Activated naive CD4-positive, alpha-beta T cell treated with anti-CD3 and anti-CD28 coated beads, Interleukin-2, amount 50 U/mL, for 72 hours (primary cell): Measurements from ENCODE around the gene EPG5. TPM values are rescaled to one million over a fixed set of nuclear protein-coding genes. Genes with fewer than 3 reads are reported as not detected.
"Not testable (repeated sequence)": the region's sequence is repeated elsewhere in the genome, so short reads cannot be mapped to it uniquely, and the experiment has no call there.

Source experiments
- ATAC-seq, 2 donors: fragments of 150-1000 bp; cut with Tn5 transposase; 2 replicates each; pipeline ENCODE4 v1.10.0; 2021; ENCODE audit warnings: mild to moderate bottlenecking in 2 of 2, moderate library complexity in 2 of 2
- DNase-seq, 2 donors: peaks; one replicate each; pipeline ENCODE4 v3.0.0; 2021 to 2022; ENCODE audit warnings: low spot score in 2 of 2
- H3K27ac Mint-ChIP-seq, 2 donors: one replicate each; pipeline ENCODE4 v1.8.0; 2022; ENCODE audit warnings: mild to moderate bottlenecking in 2 of 2, mixed read lengths in 2 of 2
- H3K36me3 Mint-ChIP-seq, 2 donors: one replicate each; pipeline ENCODE4 v1.8.0; 2022; ENCODE audit warnings: mixed read lengths in 2 of 2
- H3K9me3 Mint-ChIP-seq, 2 donors: one replicate each; pipeline ENCODE4 v1.8.0; 2022; ENCODE audit warnings: mixed read lengths in 2 of 2
- total RNA-seq, 2 donors: library from RNA; stranded (reverse); gene quantifications; one replicate each; pipeline ENCODE4 v1.2.3, GENCODE V29; 2022

The EPG5 gene
- total RNA-seq, 2 donors from 2014 or later = 20.9 to 34.2 TPM

DNA sequence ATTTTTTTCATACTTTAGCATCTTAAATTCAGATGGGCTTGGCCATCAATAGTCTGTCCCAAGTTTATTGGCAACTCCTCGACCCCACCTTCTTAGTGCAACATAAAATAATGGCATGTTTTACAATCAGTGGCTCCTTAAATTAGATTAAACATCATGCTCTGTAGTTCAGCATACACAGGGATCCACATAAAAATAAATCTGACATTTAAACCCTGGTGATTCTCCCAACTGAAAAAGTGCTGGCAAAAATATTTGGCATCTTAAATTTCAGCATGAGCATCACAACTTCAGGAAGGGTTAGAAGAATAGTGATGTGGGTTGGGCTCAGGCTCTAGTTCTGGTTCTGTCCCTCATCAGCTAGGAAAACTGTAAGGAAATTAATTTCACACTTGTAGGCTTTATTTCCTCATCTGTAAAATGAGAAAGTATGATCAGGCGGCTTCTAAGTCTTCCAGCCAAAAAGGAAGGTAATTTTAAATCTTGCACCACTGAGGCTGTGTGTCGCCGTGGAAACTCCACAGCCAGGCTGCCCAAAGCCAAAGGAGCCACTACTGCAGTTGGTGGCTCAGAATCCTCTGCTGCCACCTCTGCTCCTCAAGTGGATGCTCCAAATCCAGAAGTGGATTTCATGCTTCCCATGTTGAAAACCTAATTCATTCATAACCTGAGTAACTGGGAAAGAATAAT, 17.6 kb upstream of the EPG5 start:
- H3K27ac Mint-ChIP-seq = no peak overlapping the region
- peaks cover 0 to 5% of the 10 kb centered on the region in 2 donors for H3K9me3 Mint-ChIP-seq
- DNase-seq (no peak), ATAC-seq (no peak)
- peaks cover 5 to 6% of the 10 kb centered on the region in 2 donors for H3K36me3 Mint-ChIP-seq

GRCh38 chr18:45981821-45982220, 14.7 kb upstream of the EPG5 start:
- Mint-ChIP-seq H3K36me3 (no peaks in the 10 kb centered on the region), H3K27ac (no peak overlapping the region), H3K9me3 (no peaks in the 10 kb centered on the region)
- DNase-seq = no peak
- no peak for ATAC-seq

- Mint-ChIP-seq H3K36me3 (no peaks in the 10 kb centered on the region), H3K27ac (no peak overlapping the region)
- DNase-seq = no peak
Measured at GRCh38 chr18:45980229-45980628, 13.1 kb upstream of the EPG5 start.

GRCh38 chr18:45978084-45978483, 11.0 kb upstream of the EPG5 start:
- H3K27ac Mint-ChIP-seq = peak overlapping the region in 1 of 2 donors; percentile 9
- DNase-seq (no peak), ATAC-seq (no peak)
- H3K9me3 Mint-ChIP-seq = no peaks in the 10 kb centered on the region
- no peaks in the 10 kb centered on the region for H3K36me3 Mint-ChIP-seq

More at GRCh38 chr18:45980229-45980628, 13.1 kb upstream of the EPG5 start:
- no peak for ATAC-seq
- H3K9me3 Mint-ChIP-seq = no peaks in the 10 kb centered on the region

GRCh38 chr18:45976974-45977373, 9.8 kb upstream of the EPG5 start:
- ATAC-seq (no peak), DNase-seq (no peak)
- Mint-ChIP-seq H3K36me3 (no peaks in the 10 kb centered on the region), H3K27ac (peak overlapping the region in 1 of 2 donors; percentile 9), H3K9me3 (no peaks in the 10 kb centered on the region)

- ATAC-seq (no peak), DNase-seq (no peak)
- Mint-ChIP-seq H3K9me3 (no peaks in the 10 kb centered on the region), H3K36me3 (no peaks in the 10 kb centered on the region), H3K27ac (peak overlapping the region in 1 of 2 donors; percentile 28)
Measured at GRCh38 chr18:45976566-45976965, 9.4 kb upstream of the EPG5 start.

DNA sequence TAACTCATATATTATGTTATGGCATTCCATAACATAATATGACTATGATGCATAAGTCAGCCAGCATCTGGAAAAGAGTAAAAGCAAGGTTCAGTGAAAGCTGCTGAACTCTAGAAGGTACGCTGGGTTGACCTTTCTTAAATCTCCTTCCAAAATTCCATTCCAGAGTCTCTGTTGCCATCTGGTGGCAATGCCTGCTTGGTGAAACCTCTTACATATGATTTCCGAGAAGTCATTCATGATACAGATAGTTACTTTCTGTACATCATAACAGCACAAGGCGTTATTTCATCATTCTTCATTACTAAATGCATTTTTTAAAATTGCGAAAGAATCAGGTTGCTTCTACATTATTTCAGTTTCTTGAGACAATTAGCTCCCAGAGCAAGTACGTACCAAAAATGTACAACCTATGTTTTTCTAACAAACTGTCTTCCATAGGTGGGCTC, 7.0 kb upstream of the EPG5 start:
- DNase-seq (peak in 1 of 2 donors; percentile 65), ATAC-seq (peak; percentile 90)
- H3K27ac Mint-ChIP-seq = peak overlapping the region; percentile 1 to 84
- H3K9me3 Mint-ChIP-seq = no peaks in the 10 kb centered on the region
- H3K36me3 Mint-ChIP-seq = no peaks in the 10 kb centered on the region

DNA sequence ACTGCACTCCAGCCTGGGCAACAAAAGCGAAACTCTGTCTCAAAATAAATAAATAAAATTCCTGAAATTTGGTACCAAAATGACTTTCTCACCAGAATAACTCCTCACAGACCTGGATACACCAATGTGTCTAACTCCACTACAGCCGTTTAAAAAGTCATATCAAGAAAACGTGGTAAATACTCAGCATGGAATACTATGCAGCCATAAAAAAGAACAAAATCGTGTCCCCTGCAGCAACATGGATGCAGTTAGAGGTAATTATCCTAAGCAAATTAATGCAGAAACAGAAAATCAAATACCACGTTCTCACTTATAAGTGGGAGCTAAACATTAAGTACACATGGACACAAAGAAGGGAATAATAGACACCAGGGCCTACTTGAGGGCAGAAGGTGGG, 2.2 kb downstream of the EPG5 start:
- not testable (repeated sequence) for H3K27ac Mint-ChIP-seq, ATAC-seq, DNase-seq, H3K9me3 Mint-ChIP-seq
- peaks cover 8 to 20% of the 10 kb centered on the region in 2 donors for H3K36me3 Mint-ChIP-seq

- ATAC-seq (peak in 1 of 2 donors; percentile 2), DNase-seq (no peak)
- Mint-ChIP-seq H3K9me3 (no peaks in the 10 kb centered on the region), H3K27ac (peak overlapping the region in 1 of 2 donors; percentile 85), H3K36me3 (peaks cover 8 to 20% of the 10 kb centered on the region in 2 donors)
Measured at GRCh38 chr18:45962866-45963265, 4.3 kb downstream of the EPG5 start.

- no peak for DNase-seq
- peak overlapping the region in 1 of 2 donors; percentile 85 for H3K27ac Mint-ChIP-seq
Measured at GRCh38 chr18:45962461-45962860, 4.7 kb downstream of the EPG5 start.

GRCh38 chr18:45959484-45959883, 7.6 kb downstream of the EPG5 start:
- not testable (repeated sequence) for H3K9me3 Mint-ChIP-seq, ATAC-seq, H3K27ac Mint-ChIP-seq, H3K36me3 Mint-ChIP-seq, DNase-seq

More at GRCh38 chr18:45962461-45962860, 4.7 kb downstream of the EPG5 start:
- H3K36me3 Mint-ChIP-seq = peaks cover 8 to 16% of the 10 kb centered on the region in 2 donors
- peak in 1 of 2 donors; percentile 16 for ATAC-seq
- H3K9me3 Mint-ChIP-seq = no peaks in the 10 kb centered on the region

DNA sequence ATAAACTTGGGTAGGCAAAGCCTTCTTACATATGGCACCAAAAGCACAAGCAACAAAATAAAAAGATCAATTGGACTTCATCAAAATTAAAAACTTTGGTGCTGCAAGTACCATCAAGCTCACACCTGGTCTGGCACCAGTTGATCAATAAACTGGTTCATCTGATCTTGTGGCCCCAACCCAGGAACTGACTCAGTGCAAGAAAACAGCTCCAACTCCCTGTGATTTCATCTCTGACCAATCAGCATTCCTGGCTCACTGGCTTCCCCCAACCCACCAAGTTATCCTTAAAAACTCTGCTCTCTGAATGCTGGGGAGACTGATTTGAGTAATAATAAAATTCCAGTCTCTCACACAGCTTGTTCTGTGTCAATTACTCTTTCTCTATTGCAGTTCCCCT, 8.4 kb downstream of the EPG5 start:
- Mint-ChIP-seq H3K36me3 (peaks cover 0 to 14% of the 10 kb centered on the region in 2 donors), H3K27ac (peak overlapping the region in 1 of 2 donors; percentile 37), H3K9me3 (no peaks in the 10 kb centered on the region)
- DNase-seq = no peak
- no peak for ATAC-seq

- H3K27ac Mint-ChIP-seq = no peak overlapping the region
- peaks cover 0 to 14% of the 10 kb centered on the region in 2 donors for H3K36me3 Mint-ChIP-seq
- no peak for ATAC-seq
- H3K9me3 Mint-ChIP-seq = no peaks in the 10 kb centered on the region
- no peak for DNase-seq
Measured at GRCh38 chr18:45958027-45958426, 9.1 kb downstream of the EPG5 start.

- ATAC-seq (no peak), DNase-seq (no peak)
- Mint-ChIP-seq H3K27ac (no peak overlapping the region), H3K36me3 (peaks cover 0 to 13% of the 10 kb centered on the region in 2 donors), H3K9me3 (no peaks in the 10 kb centered on the region)
Measured at GRCh38 chr18:45957100-45957499, 10.0 kb downstream of the EPG5 start.

- Mint-ChIP-seq H3K9me3 (no peaks in the 10 kb centered on the region), H3K27ac (no peak overlapping the region), H3K36me3 (peaks cover 0 to 13% of the 10 kb centered on the region in 2 donors)
- DNase-seq (no peak), ATAC-seq (no peak)
Measured at GRCh38 chr18:45954070-45954934, 12.8 kb downstream of the EPG5 start.

DNA sequence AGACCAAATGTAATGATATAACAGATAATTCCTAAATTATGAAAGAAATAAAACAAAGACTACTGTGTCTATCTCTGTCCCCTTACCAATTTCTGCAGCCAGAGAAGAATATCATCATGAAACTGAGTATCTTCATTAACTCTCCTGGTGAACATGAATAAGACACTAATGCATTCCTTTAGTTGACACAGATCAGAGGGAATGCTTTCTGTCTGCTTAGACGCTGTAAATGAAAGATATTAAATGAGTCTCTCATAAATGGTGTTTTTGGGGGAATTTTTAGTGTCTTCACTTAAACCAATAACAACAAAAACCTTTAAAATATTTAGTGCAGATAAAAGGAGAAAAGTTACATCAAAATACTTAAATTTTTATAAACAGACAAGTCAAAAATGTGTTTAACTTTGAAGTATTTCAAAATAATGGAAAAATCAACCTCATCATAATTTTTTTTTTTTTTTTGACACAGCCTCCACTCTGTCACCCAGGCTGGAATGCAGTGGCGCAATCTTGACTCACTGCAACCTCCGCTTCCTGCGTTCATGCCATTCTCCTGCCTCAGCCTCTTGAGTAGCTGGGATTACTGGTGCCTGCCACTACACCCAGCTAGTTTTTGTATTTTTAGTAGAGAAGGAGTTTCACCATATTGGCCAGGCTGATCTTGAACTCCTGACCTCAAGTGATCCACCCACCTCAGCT, 16.0 kb downstream of the EPG5 start:
- Mint-ChIP-seq H3K9me3 (no peaks in the 10 kb centered on the region), H3K27ac (no peak overlapping the region), H3K36me3 (peaks cover 0 to 23% of the 10 kb centered on the region in 2 donors)
- no peak for ATAC-seq
- no peak for DNase-seq

DNA sequence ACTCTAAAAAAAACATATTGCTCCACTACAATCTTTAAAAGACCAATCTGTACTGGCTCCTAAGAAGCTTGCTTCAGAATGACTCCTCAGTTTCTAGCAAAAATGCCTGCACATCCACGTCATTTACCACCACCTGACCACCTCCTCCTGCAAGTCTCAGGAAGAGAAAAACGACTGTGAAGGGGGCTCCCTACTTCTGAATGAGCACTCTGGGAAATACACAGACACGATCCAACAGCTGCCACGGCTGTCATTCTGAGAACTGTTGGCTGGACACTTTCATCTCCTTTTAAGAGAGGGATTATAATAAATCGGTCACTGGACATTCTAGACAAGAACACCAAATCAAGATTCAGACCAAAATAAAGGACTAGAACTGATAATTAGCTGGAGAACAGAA, 21.5 kb downstream of the EPG5 start:
- Mint-ChIP-seq H3K9me3 (peaks cover 0 to 6% of the 10 kb centered on the region in 2 donors), H3K27ac (no peak overlapping the region), H3K36me3 (peaks cover 13 to 20% of the 10 kb centered on the region in 2 donors)
- DNase-seq = no peak
- no peak for ATAC-seq
